OCI-M1 (cell line): ENCODE data around the gene TP73.

ENCODE experiments used
- DNase-seq: peaks from one replicate; lab custom pipeline; 2025; lab: John Stamatoyannopoulos, UW

Gene TP73

GRCh38 chr1:3634059-3634800 is 18.1 kb upstream of the TP73 start:
- DNase-seq = no peak

- no peak for DNase-seq
These were observed 16.2 kb upstream of the TP73 start for GRCh38 chr1:3636080-3636479.

- no peak for DNase-seq
These were observed 15.8 kb upstream of the TP73 start for GRCh38 chr1:3636531-3636930.

- no peak for DNase-seq
These were observed 14.3 kb upstream of the TP73 start for GRCh38 chr1:3638027-3638426.

GRCh38 chr1:3638676-3639075 is 13.6 kb upstream of the TP73 start:
- DNase-seq = no peak

GRCh38 chr1:3639397-3639911 is 12.9 kb upstream of the TP73 start:
- no peak for DNase-seq

- no peak for DNase-seq
These were observed 12.0 kb upstream of the TP73 start for GRCh38 chr1:3640121-3640837.

- no peak for DNase-seq
These were observed 11.1 kb upstream of the TP73 start for GRCh38 chr1:3641046-3641760.

GRCh38 chr1:3641816-3642215 is 10.5 kb upstream of the TP73 start:
- DNase-seq = no peak

- no peak for DNase-seq
These were observed 9.2 kb upstream of the TP73 start for GRCh38 chr1:3642919-3643675.

- DNase-seq = no peak
These were observed 8.0 kb upstream of the TP73 start for GRCh38 chr1:3644273-3644672.

GRCh38 chr1:3645247-3645646 is 7.1 kb upstream of the TP73 start:
- no peak for DNase-seq

GRCh38 chr1:3645666-3646355 is 6.5 kb upstream of the TP73 start:
- no peak for DNase-seq

GRCh38 chr1:3646596-3646995 is 5.7 kb upstream of the TP73 start:
- no peak for DNase-seq

- DNase-seq = peak; percentile 93
These were observed 2.7 kb upstream of the TP73 start, which contains the start of gene WRAP73 for GRCh38 chr1:3649342-3650247. WRAP73 (minus strand) TSS chr1:3650103; CDS start chr1:3649999, 104 bp downstream.

GRCh38 chr1:3650248-3651025 is 1.9 kb upstream of the TP73 start:
- no peak for DNase-seq

GRCh38 chr1:3651026-3651929 is 1.0 kb upstream of the TP73 start:
- DNase-seq = no peak

GRCh38 chr1:3652548-3653285 is 401 bp downstream of the TP73 start:
- DNase-seq = no peak
